Hepatocyte (in vitro differentiated cells): Measurements from ENCODE around the gene ASIC1.

Experiments used
- EZH2 ChIP-seq: fragments of 200-600 bp; sonication (generic); IDR thresholded peaks from 2 replicates; pipeline ENCODE4 v1.6.1; 2016; ENCODE audit warnings: antibody characterized with exemption, mild to moderate bottlenecking, borderline replicate concordance
- EZH2phosphoT487 ChIP-seq: fragments of 200-600 bp; sonication (generic); IDR thresholded peaks from one replicate; pipeline ENCODE4 v1.6.1; 2018; ENCODE audit warnings: antibody characterized with exemption, mild to moderate bottlenecking, low read depth, moderate library complexity; ENCODE audit not compliant: unreplicated experiment, severe bottlenecking
- TF ChIP-seq, protein P1 (sequence below): fragments of 200-600 bp; sonication (generic); IDR thresholded peaks from 2 replicates; pipeline ENCODE4 v1.5.1; 2016; ENCODE audit warnings: antibody characterized with exemption, mild to moderate bottlenecking; ENCODE audit not compliant: poor library complexity

DNA sequence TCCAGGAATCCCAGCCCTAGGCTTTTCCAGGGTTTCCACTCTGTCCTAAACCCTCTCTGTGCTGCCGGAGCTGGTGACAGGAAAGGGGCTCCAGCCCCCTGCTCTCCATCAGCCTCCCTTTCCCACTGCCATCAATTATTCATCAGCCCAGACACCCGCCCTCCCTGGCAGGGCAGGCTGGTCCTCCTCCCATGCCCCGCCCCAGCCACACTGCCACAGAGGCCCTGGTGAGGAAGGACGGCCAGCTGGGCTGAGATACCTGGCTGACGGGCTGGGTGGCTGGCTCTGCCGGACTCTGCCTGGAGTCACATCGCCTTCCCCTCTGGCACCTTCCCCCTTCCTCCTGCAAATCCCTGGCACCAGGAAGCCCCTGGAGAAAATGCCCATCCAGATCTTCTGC is 15.8 kb downstream of the ASIC1 start:
- TF ChIP-seq, protein P1, sequence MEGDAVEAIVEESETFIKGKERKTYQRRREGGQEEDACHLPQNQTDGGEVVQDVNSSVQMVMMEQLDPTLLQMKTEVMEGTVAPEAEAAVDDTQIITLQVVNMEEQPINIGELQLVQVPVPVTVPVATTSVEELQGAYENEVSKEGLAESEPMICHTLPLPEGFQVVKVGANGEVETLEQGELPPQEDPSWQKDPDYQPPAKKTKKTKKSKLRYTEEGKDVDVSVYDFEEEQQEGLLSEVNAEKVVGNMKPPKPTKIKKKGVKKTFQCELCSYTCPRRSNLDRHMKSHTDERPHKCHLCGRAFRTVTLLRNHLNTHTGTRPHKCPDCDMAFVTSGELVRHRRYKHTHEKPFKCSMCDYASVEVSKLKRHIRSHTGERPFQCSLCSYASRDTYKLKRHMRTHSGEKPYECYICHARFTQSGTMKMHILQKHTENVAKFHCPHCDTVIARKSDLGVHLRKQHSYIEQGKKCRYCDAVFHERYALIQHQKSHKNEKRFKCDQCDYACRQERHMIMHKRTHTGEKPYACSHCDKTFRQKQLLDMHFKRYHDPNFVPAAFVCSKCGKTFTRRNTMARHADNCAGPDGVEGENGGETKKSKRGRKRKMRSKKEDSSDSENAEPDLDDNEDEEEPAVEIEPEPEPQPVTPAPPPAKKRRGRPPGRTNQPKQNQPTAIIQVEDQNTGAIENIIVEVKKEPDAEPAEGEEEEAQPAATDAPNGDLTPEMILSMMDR, result no peak
- TF ChIP-seq EZH2, result no peak
- TF ChIP-seq EZH2phosphoT487, result no peak
